HG03457 (cell line): ENCODE results near the gene RPAP2.
"Not testable (repeated sequence)": the region's sequence is repeated elsewhere in the genome, so short reads cannot be mapped to it uniquely, and the experiment has no call there.

Experiments used
- ATAC-seq: cut with Tn5 transposase; IDR thresholded peaks from one replicate; pipeline ENCODE4 v1.9.1; 2021; ENCODE audit warnings: moderate number of reproducible peaks; ENCODE audit not compliant: unreplicated experiment

Gene RPAP2

GRCh38 chr1:92323473-92324453 lies 24.9 kb downstream of the RPAP2 start:
- no peak for ATAC-seq

DNA sequence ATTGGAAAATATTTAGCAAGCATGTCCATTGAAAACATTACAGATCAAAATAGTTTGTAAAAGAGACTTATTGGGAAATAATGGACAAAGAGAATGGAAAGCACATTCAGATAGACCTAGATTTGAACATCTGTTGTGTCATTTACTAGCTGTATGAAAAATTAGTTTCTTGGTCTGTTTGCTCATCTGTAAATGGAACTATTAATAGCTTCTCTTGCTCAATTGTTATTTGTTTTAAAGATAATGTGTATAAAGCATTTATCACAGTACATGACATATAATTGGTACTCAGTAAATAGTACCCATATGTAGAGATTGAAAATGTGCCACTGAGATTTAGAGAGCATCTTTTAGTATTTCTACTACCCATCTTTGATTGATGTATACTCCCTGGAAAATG lies 25.9 kb downstream of the RPAP2 start:
- ATAC-seq = no peak

- no peak for ATAC-seq
Measured at GRCh38 chr1:92326681-92327080, 27.8 kb downstream of the RPAP2 start.

GRCh38 chr1:92327794-92328193 lies 28.9 kb downstream of the RPAP2 start:
- no peak for ATAC-seq

DNA sequence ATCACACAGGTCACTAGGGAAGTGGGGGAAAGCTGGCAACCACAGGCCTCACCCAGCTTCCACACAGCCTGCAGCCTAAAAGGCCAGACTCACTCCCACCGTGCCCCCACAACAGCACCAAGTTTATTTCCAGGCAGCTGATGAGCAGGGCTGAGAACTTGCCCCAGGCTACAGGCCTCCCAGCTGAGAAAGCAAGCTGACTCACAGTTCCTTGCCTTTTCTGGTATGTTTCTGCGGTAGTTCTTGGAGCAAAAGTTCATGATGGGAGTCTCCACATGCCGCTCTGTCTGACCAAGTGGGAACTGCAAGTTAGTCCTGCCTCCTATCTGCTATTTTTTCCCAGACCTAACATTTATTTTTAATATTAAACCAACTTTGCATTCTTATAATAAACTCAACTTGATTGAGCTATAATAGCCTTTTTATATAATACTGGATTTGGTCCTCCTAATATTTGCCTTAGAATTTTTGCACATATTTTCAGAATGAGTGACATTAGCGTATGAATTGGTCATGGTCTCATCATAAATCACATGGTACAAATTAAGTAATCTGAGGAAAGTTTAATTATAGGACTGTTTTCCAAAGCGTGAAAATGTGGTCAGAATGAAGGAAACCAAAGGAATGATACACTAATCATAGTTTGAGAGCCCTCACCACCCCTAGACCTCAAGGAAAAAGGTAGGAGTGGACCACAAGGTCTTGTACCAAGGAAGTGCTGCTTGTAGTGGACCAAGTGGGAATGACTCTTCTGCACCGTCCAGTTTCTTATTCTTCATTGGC lies 30.7 kb downstream of the RPAP2 start:
- ATAC-seq = no peak

DNA sequence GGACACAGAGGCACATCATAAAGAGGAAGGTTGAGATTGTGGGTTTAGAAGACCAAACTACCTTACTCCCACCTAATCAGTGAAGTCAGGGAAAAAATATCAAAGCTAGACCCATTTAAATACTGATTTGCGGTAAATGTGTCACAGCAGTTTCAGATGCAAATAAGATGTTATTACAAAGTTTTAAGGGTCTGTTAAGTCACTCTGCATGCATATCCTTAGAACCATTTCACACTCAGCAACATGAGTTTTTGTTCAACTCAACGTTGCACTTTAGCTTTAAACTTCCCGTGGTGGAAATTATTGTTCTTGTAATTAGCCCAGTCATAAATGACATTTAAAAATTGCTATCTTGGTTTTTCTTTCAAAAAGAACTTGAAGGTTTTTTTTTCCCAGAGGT lies 34.8 kb downstream of the RPAP2 start:
- no peak for ATAC-seq

- no peak for ATAC-seq
Measured at GRCh38 chr1:92340154-92340553, 41.3 kb downstream of the RPAP2 start.

DNA sequence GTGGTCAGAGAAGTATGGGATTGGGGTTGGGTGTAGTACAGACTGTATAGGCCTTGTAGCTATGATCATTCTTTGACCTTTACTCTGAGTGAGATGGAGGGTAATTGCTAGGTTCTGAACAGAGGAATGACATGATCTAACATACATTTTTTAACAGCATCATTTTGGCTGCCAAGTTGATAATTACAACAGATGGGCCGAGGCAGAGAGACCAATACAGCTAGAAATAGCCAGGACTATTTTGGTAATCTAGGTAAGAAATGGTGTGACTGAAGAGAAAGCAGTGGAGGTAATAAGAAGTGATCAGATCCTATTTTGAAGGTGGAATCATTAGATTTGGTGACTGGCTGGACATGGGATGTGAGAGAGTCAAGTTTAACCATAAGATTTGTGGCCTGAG lies 43.5 kb downstream of the RPAP2 start:
- no peak for ATAC-seq

DNA sequence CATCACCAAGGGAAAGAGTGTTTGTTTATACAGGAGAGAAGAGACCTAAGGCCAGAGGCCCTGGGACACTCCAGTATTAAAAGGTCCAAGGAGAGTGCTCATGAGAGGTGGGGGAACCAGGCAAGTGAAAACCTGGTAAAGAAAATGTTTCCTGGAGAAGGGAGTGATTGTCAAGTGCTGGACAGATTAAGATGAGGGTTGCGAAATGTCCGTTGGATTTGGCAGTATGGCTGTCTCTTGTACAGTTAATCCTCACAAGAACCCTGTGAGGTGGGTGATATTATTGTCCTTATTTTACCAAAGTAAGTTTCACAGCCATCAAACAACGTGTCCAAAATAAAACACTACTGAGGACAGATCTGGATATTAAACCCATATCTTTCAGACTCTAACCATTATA lies 44.2 kb downstream of the RPAP2 start:
- ATAC-seq = no peak

DNA sequence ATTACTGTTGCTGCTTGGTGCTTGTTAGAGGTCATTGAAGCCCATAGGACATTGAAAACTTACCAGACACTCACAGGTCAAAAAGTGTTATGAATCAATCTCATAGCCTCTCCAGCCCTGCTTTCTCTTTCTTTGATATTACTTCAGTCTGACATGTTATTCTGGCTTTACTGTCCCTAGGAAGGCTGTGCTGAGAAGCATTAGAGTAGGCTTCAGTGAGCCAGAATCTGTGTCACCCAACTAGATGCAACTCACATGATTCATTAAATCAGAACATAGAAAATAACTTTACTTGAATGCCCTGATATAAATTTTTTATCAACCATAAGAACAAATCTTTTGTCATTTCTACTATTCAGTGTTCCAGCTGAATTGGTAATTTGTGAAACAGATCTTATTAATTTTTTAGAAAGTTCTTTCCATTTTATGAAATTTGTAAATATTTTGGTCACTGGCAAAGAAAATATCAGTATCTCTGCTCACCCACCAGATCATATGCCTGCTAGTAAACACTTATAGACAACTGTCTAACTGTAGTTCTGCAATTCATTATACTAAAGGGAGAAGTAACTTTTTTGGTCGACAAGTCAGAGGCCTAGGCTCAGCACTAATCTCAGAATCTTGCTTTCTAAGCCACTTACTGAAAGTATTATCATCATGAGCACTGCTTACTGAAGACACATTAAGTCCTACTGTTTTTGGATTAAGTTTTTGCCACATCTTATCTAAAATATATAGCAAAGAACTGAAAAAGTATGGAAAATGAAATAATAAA lies 48.2 kb downstream of the RPAP2 start:
- no peak for ATAC-seq

DNA sequence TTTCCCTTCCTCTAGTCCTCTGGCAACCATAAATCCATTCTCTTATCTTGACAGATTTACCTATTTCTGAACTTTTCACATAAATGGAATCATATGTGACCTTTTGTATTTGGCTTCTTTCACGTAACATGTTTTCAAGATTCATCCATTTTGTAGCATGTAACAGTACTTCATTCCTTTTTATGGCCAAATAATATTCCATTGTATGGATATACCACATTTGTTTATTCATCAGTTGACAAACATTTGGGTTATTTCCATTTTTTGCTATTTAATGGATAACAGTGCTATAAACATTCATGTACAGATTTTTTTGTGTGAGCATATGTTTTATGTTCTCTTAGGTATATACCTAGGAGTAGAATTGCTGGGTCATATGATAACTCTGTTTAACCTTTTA lies 54.0 kb downstream of the RPAP2 start:
- ATAC-seq = no peak

DNA sequence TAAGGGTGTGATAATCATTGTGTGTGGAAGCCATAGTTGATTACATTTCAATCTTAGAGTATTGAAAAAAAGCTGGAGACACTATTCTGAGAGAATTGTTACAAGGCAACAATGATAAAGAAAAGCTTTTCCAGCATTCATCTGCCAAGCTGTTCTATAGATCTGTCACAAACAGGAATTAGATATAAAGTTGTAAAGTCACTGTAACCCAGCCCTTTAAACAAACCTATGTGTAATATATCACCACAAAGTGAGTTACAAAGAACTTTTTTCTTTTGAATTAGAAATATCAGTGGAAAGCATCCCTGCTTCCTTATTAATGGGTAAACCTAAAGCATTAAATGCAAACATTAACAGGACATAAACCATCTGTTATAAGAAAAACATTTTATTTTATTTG lies 55.4 kb downstream of the RPAP2 start:
- ATAC-seq = no peak

DNA sequence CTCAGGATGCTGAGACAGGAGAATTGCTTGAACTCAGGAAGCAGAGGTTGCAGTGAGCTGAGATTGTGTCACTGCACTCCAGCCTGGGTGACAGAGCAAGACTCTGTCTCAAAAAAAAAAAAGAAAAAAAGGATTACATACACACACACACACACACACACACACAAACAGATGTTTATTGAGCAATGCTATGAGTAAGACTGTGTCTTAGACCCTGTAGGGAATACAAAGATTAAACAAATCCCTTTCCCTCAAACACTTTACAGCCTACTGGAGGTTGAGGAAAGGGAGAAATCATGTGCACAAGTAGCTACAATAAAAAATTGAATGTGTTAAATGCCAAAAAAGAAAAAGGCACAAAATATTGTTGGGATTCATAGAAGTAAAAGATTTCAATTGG lies 58.1 kb downstream of the RPAP2 start:
- ATAC-seq = no peak

GRCh38 chr1:92359382-92359781 lies 60.5 kb downstream of the RPAP2 start:
- ATAC-seq = not testable (repeated sequence)

DNA sequence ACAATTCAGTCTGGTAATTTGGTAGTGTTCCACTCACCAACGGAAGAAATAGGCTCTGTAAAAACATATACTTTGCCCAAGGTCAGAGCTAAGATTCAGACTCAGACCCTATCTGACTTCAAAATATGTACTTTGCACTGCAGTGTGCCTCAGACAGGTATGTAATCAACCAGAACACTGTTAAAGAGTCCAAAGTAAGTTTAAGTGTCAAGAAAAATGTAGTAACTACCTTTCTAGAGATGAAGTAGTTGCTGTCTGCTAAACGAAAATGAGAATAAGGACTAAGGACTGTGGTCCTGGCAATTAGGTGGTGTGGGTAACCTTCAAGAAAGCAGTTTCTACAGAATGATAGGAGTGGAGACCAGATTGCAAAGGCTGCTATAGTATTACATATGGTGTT lies 61.1 kb downstream of the RPAP2 start:
- ATAC-seq = no peak

- no peak for ATAC-seq
Measured at GRCh38 chr1:92362970-92363369, 64.1 kb downstream of the RPAP2 start.

- no peak for ATAC-seq
Measured at GRCh38 chr1:92363401-92363800, 64.5 kb downstream of the RPAP2 start.

DNA sequence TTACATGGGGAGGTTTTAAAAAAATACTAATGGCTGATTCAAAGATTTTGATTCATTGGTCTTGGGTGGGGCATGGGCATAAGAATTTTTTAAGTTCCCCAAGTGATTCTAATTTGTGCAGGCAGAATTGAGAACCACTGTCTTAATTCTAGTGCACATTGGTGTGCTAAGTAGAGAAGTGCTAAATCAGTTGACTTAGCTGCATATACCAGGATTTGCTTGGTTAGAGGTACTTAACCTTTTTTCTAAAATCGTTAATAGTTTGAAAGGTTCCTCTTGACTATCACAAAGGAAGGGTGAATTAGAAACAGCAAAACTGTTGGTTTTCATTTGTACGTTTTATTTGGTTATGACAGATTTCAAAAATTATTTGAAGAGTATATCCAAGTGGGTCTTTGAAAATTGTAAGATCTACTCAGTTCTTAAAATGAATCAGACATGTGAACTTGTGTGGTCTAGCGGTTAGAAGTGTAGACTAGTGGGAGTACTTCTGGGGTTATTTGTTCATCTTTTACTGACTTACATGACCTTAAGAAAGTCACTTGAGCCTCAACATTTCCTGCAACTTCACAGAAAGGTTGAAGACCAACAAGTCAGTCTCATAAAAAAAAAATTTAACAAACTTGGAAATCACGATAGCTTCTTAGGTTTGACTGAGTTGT lies 66.7 kb downstream of the RPAP2 start:
- no peak for ATAC-seq

DNA sequence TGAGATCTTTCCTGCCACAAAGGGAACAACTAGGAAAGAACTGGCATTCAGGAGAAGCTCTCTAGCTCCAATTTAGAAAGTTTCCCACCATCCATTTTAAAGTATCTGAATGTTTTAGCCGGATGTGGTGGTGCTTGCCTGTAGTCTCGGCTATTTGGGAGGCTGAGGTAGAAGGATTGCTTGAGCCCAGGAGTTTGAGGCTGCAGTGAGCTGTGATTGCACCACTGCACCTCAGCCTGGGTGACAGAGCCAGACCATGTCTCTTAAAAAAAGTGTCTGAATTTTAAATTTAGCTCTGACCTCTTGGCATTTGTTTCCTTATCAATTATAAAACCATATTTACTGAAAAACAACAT lies 67.2 kb downstream of the RPAP2 start:
- no peak for ATAC-seq

- ATAC-seq = no peak
Measured at GRCh38 chr1:92367496-92367895, 68.6 kb downstream of the RPAP2 start.

DNA sequence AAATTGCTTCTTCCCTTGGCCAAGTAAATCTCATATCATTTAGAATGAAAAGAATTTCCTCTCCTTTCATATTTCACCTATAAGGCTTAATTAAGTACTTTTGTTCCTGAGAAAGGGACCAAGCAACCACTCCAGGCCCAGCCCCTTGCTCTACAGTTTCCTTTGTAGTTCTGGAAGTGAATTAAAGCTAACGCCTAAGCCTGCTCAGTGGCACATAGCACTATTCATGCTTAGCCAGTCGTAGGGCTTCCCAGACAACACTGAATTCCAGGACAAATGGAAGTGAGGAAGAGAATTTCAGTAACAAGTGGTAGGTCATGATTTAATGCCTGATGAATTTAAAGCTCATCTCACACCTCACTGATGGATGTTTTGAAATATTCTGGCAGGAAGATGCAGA lies 73.3 kb downstream of the RPAP2 start:
- ATAC-seq = no peak
